Measurements from ENCODE around the gene MYO5C. TPM values are rescaled to one million over a fixed set of nuclear protein-coding genes. Genes with fewer than 3 reads are reported as not detected.

MYO5C gene
- total and polyA plus RNA-seq, 4 donors = 4.2 to 15.8 (median 6.6) TPM

DNA sequence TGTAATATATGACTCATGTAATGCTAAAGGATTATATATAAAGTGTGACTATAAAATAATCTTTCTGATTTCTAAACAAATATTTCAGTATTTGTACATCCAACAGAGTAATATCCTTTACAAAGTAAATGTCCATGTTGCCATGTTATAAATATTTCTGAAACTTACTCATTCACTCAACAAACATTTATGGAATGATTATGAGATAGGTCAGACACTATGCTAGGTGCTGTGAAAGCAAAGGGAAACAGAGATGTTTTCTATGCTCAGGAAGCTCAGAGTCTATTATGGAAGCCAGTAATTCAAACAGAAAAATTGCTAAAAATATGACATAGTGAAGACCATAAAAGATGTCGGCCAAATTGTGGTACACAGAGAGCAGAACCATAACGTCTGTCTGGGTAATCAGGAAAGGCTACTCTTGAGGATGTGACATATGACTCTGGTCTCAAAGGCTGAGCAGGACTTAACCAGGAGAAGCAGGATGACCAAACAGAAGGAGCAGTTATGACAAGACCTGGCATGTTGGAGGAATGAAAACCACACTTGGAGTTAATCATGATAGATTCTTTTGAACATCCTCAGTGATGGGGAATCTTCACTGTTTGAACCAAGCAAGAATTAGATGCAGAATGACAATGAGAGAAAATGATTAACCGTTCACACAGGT lies 39.0 kb upstream of the MYO5C start:
- peaks cover 4% of the 10 kb centered on the region for H3K36me3 ChIP-seq (ENCODE audit: control insufficient read depth, insufficient read depth, low read length)
- H3K4me3 ChIP-seq (ENCODE audit: low read depth, low read length) = no peak overlapping the region
- 92% methylated on average over 3 of the region's 3 CpGs for WGBS (ENCODE audit: insufficient coverage)
- no peaks in the 10 kb centered on the region for H3K4me1 ChIP-seq (ENCODE audit: control insufficient read depth, insufficient read depth, low read length)
- no peaks in the 10 kb centered on the region for H3K9me3 ChIP-seq (ENCODE audit: control insufficient read depth, insufficient read depth, low read length)
- no peak for DNase-seq (ENCODE audit: low read depth in 4 of 6, low spot score in 6 of 6)
- H3K27me3 ChIP-seq (ENCODE audit: control insufficient read depth, insufficient read depth, low read length) = no peaks in the 10 kb centered on the region
- H3K27ac ChIP-seq (ENCODE audit: low read depth, low read length) = no peak overlapping the region

DNA sequence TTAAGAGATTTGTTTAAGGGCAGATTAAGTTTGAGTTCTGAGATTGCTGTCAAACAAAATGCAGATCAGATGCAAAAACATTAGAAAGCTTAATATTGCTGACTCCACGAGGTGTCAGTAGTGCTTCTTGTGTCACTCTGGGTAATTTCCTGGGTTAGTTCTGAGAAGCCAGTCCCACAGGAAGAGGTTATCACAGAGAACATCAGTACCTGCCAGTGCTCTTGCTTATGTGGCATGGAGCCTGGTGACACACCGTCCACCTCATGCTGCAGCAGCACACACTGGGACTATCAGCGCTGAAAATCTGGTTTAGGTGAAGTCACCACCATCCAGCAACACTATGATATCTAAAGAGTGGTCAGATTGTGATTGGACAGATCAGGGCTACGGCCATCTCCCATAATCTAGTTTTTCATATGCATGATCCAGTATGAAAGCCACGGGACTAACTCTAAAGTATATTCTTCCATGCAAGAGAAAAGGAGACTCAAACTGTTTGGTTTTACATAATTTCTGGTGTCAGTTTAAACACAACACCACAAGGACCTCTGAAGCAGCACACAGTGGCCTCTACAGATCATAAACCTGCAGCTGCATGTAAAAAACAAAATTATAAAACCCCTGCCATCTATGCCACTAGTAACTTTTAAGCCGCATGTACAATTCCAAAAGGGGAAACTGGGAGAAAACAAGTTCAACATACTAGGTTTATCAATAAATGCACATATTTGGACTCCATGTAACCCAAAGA lies 36.1 kb upstream of the MYO5C start:
- H3K27ac ChIP-seq (ENCODE audit: low read depth, low read length) = no peak overlapping the region
- H3K9me3 ChIP-seq (ENCODE audit: control insufficient read depth, insufficient read depth, low read length) = no peaks in the 10 kb centered on the region
- no peaks in the 10 kb centered on the region for H3K4me1 ChIP-seq (ENCODE audit: control insufficient read depth, insufficient read depth, low read length)
- H3K36me3 ChIP-seq (ENCODE audit: control insufficient read depth, insufficient read depth, low read length) = peaks cover 11% of the 10 kb centered on the region
- no peak overlapping the region for H3K4me3 ChIP-seq (ENCODE audit: low read depth, low read length)
- H3K27me3 ChIP-seq (ENCODE audit: control insufficient read depth, insufficient read depth, low read length) = no peaks in the 10 kb centered on the region
- peak in 2 of 6 donors; percentile 30 to 55 for DNase-seq (ENCODE audit: low read depth in 4 of 6, low spot score in 6 of 6)
- WGBS (ENCODE audit: insufficient coverage) = 67% methylated on average over 3 of the region's 6 CpGs

DNA sequence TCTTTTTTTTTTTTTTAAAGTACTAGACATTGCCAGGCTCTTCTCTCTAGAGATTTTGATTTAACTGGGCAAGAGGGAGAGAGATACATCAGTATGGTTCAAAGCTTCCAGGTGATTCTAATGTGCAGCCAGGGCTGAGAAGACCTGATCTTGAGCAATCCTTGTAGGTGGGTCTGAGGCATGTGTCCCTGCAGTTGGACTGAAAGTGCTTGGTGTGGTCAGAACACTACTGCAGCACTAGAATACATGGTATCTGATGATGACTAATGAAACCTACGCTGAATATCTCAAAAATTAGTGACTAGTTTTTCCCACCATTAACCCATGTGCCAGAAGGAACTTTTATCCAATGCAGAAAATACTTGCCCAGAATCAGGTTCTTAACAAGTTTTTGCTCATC lies 34.4 kb upstream of the MYO5C start:
- no peak overlapping the region for H3K27ac ChIP-seq (ENCODE audit: low read depth, low read length)
- no peak for DNase-seq (ENCODE audit: low read depth in 4 of 6, low spot score in 6 of 6)

DNA sequence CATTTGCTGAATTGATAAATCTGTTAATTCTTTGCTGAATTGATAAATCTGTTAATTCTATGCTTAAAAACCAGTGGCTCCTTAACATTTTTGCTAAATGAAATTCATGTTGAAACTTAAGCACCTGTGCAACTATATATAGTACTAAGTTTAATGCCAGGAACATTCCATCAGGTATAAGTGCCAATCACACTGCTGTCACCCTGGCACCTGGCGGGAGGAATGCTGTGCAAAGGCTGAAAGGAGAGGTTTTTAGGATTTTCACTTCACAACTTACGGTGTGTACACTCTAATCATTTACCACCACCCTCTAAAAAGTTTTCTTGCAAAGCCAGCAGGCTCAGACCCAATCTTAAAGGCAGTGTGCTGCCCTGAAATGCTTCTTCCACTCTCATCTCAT lies 33.5 kb upstream of the MYO5C start:
- Histone ChIP-seq H3K27me3 (ENCODE audit: control insufficient read depth, insufficient read depth, low read length) (no peaks in the 10 kb centered on the region), H3K4me3 (ENCODE audit: low read depth, low read length) (no peak overlapping the region), H3K9me3 (ENCODE audit: control insufficient read depth, insufficient read depth, low read length) (no peaks in the 10 kb centered on the region), H3K27ac (ENCODE audit: low read depth, low read length) (no peak overlapping the region), H3K4me1 (ENCODE audit: control insufficient read depth, insufficient read depth, low read length) (no peaks in the 10 kb centered on the region), H3K36me3 (ENCODE audit: control insufficient read depth, insufficient read depth, low read length) (peaks cover 11% of the 10 kb centered on the region)
- DNase-seq (ENCODE audit: low read depth in 4 of 6, low spot score in 6 of 6) = no peak
- 100% methylated on average over 1 of the region's 2 CpGs for WGBS (ENCODE audit: insufficient coverage)

More for the DNA sequence above, 34.4 kb upstream of the MYO5C start:
- WGBS (ENCODE audit: insufficient coverage) = no CpG with 5 or more reads among the region's 1 CpG
- H3K36me3 ChIP-seq (ENCODE audit: control insufficient read depth, insufficient read depth, low read length) = peaks cover 11% of the 10 kb centered on the region
- no peaks in the 10 kb centered on the region for H3K4me1 ChIP-seq (ENCODE audit: control insufficient read depth, insufficient read depth, low read length)
- H3K27me3 ChIP-seq (ENCODE audit: control insufficient read depth, insufficient read depth, low read length) = no peaks in the 10 kb centered on the region
- H3K4me3 ChIP-seq (ENCODE audit: low read depth, low read length) = no peak overlapping the region
- H3K9me3 ChIP-seq (ENCODE audit: control insufficient read depth, insufficient read depth, low read length) = no peaks in the 10 kb centered on the region

DNA sequence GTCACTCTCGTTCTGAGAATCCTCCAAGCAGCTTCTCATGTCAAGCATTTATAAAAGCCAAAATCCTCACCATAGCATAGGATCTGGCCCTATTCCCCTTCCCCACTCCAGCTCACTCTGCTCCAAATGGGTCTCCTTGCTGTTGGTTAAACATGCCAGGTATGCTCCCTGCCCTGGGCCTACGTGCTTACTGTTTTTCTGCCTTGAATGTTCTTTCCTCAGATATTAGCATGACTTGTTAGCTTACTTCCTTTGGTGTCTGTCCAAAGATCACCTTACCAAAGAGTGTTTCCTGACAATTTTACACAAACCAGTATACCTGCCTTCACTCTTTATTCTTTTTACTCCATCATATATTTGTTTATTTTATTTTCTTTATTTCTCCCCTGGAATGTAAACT lies 33.1 kb upstream of the MYO5C start:
- 76% methylated on average over 2 of the region's 2 CpGs for WGBS (ENCODE audit: insufficient coverage)
- no peak for DNase-seq (ENCODE audit: low read depth in 4 of 6, low spot score in 6 of 6)
- no peak overlapping the region for H3K4me3 ChIP-seq (ENCODE audit: low read depth, low read length)
- H3K27me3 ChIP-seq (ENCODE audit: control insufficient read depth, insufficient read depth, low read length) = no peaks in the 10 kb centered on the region
- peaks cover 13% of the 10 kb centered on the region for H3K36me3 ChIP-seq (ENCODE audit: control insufficient read depth, insufficient read depth, low read length)
- H3K4me1 ChIP-seq (ENCODE audit: control insufficient read depth, insufficient read depth, low read length) = no peaks in the 10 kb centered on the region
- no peak overlapping the region for H3K27ac ChIP-seq (ENCODE audit: low read depth, low read length)
- no peaks in the 10 kb centered on the region for H3K9me3 ChIP-seq (ENCODE audit: control insufficient read depth, insufficient read depth, low read length)

DNA sequence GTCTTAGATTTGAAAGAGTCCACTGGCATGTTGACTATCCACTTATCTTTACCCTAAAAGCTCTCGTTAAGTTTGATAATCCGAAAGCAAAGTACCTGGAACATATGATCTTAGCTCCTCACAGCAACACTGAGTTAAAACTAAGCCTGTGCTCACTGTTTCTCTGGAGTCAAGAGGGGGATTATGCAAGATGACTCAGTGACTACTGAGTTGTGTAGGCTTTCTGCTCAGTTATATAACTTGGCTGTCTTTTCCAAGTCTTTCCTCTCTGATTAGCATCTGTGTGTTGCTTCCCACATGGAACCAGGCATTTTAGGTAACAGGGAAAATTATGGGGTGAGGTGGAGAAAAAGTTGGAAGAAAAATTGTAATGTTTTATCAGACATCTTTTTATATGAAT lies 31.2 kb upstream of the MYO5C start:
- Histone ChIP-seq H3K36me3 (ENCODE audit: control insufficient read depth, insufficient read depth, low read length) (peaks cover 19% of the 10 kb centered on the region), H3K9me3 (ENCODE audit: control insufficient read depth, insufficient read depth, low read length) (no peaks in the 10 kb centered on the region), H3K27me3 (ENCODE audit: control insufficient read depth, insufficient read depth, low read length) (no peaks in the 10 kb centered on the region), H3K4me3 (ENCODE audit: low read depth, low read length) (no peak overlapping the region), H3K4me1 (ENCODE audit: control insufficient read depth, insufficient read depth, low read length) (no peaks in the 10 kb centered on the region), H3K27ac (ENCODE audit: low read depth, low read length) (no peak overlapping the region)
- no peak for DNase-seq (ENCODE audit: low read depth in 4 of 6, low spot score in 6 of 6)
- WGBS (ENCODE audit: insufficient coverage) = 100% methylated on average over 2 of the region's 2 CpGs

DNA sequence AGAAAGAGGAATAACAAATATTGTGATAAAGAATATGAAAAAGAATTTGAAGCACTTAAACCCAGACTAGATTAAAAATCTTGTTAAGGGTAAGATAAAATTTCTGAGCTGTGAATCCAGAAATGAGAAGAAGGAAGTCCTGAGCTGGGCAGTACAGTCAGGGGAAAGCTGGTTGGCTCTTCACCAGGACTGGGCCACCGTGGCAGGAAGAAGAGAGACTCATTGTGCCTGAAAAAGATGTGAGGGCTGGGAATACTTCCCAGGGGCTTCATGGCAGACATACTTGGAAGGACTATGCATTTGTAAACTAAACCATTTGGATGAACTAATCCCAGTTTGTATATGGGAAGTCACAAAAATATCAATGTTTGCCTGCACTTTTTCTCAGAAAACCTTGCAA lies 28.5 kb upstream of the MYO5C start:
- DNase-seq (ENCODE audit: low read depth in 4 of 6, low spot score in 6 of 6) = peak in 1 of 6 donors; percentile 22
- Histone ChIP-seq H3K4me1 (ENCODE audit: control insufficient read depth, insufficient read depth, low read length) (no peaks in the 10 kb centered on the region), H3K27ac (ENCODE audit: low read depth, low read length) (no peak overlapping the region), H3K36me3 (ENCODE audit: control insufficient read depth, insufficient read depth, low read length) (peaks cover 31% of the 10 kb centered on the region), H3K4me3 (ENCODE audit: low read depth, low read length) (no peak overlapping the region), H3K27me3 (ENCODE audit: control insufficient read depth, insufficient read depth, low read length) (no peaks in the 10 kb centered on the region), H3K9me3 (ENCODE audit: control insufficient read depth, insufficient read depth, low read length) (no peaks in the 10 kb centered on the region)
- 20% methylated on average over 1 of the region's 1 CpG for WGBS (ENCODE audit: insufficient coverage)

DNA sequence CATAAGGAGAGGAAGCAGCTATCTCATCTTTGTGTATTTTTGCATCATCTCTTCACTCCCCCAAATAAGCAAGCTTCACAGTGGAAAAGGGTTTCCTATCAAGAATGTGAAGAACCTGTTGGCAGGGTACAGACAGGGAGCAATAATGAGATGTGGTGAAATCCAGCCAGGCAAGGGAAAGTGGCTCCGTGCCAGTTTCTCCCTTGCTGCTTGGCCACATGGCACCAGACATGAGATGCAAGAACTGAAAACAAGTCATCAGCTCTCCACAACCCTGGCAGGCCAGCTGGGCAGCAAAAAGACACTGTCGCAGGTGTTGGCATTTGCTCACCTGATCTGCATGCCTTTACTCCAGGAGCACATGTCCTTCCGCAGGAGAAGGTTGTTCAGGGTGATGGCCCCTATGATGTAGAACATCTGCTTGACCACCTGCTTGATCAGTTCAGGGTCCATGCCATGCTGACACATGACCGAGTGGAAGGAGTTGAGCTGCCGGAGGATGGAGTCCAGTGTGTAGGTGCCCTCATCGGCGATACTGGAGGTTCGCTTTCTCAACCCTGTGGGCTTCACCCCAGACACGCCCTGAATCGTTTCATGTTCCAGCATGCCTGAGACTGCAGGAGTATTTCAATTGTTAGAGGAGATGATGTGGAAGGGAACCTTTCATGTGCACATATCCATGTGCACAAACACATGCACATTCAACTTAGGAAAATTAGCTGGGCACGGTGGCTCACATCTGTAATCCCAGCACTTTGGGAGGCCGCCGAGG lies 23.3 kb upstream of the MYO5C start:
- no peak overlapping the region for H3K4me3 ChIP-seq (ENCODE audit: low read depth, low read length)
- H3K36me3 ChIP-seq (ENCODE audit: control insufficient read depth, insufficient read depth, low read length) = peaks cover 39% of the 10 kb centered on the region
- no peaks in the 10 kb centered on the region for H3K9me3 ChIP-seq (ENCODE audit: control insufficient read depth, insufficient read depth, low read length)
- WGBS (ENCODE audit: insufficient coverage) = 93% methylated on average over 11 of the region's 13 CpGs
- H3K27me3 ChIP-seq (ENCODE audit: control insufficient read depth, insufficient read depth, low read length) = no peaks in the 10 kb centered on the region
- H3K4me1 ChIP-seq (ENCODE audit: control insufficient read depth, insufficient read depth, low read length) = no peaks in the 10 kb centered on the region
- no peak overlapping the region for H3K27ac ChIP-seq (ENCODE audit: low read depth, low read length)
- DNase-seq (ENCODE audit: low read depth in 4 of 6, low spot score in 6 of 6) = peak in 1 of 6 donors; percentile 30

DNA sequence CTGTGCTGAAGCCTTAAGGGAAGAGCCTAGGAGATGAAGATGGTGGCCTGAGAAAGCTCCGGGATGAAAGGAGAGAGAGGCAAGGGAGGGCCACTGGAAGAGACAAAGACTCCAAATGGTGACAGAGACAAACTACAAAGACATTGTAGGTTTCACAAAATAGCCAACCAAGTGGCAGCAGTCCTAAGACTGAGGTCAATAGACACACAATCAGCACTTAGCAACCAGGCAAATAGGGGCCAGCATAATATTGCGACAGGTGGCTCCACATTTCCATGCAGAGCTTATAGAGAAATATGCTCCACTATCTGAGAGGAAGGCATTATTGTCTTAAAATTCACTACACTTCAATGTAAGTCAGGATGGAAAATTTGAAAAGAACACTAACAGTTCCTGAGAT lies 22.1 kb upstream of the MYO5C start:
- Histone ChIP-seq H3K27ac (ENCODE audit: low read depth, low read length) (no peak overlapping the region), H3K4me1 (ENCODE audit: control insufficient read depth, insufficient read depth, low read length) (no peaks in the 10 kb centered on the region), H3K4me3 (ENCODE audit: low read depth, low read length) (no peak overlapping the region), H3K27me3 (ENCODE audit: control insufficient read depth, insufficient read depth, low read length) (no peaks in the 10 kb centered on the region), H3K9me3 (ENCODE audit: control insufficient read depth, insufficient read depth, low read length) (no peaks in the 10 kb centered on the region), H3K36me3 (ENCODE audit: control insufficient read depth, insufficient read depth, low read length) (peaks cover 35% of the 10 kb centered on the region)
- WGBS (ENCODE audit: insufficient coverage) = 33% methylated on average over 1 of the region's 2 CpGs
- DNase-seq (ENCODE audit: low read depth in 4 of 6, low spot score in 6 of 6) = no peak
